Natural killer cell treated with Interleukin-12 subunit alpha and Interleukin-12 subunit beta and Interleukin-15 and Interleukin-18, amount 100 ng/mL, for 72 hours (primary cell): Measurements from ENCODE around the gene ALPK1. TPM values are rescaled to one million over a fixed set of nuclear protein-coding genes. Genes with fewer than 3 reads are reported as not detected.
A peak's percentile ranks its signal among the peaks of the same experiment; 100 is the strongest.
"Not testable (repeated sequence)": the region's sequence is repeated elsewhere in the genome, so short reads cannot be mapped to it uniquely, and the experiment has no call there.

ENCODE experiments used
- ATAC-seq, 2 donors: fragments of 150-1000 bp; cut with Tn5 transposase in 1 of 2; sonication (Bioruptor Pico), chemical (Tn5 transposase) in 1 of 2; 2 replicates each; pipeline ENCODE4 v1.10.0; 2021
- DNase-seq: peaks from one replicate; pipeline ENCODE4 v3.0.0; 2022; ENCODE audit warnings: low spot score
- H3K27ac Mint-ChIP-seq, 2 donors: 1 replicate in 1 of 2; 2 replicates in 1 of 2; pipeline ENCODE4 v1.8.0; 2022; ENCODE audit warnings: mixed read lengths in 2 of 2, mild to moderate bottlenecking in 1 of 2, moderate library complexity in 1 of 2
- H3K27me3 Mint-ChIP-seq, 2 donors: 1 replicate in 1 of 2; 2 replicates in 1 of 2; pipeline ENCODE4 v1.8.0; 2022; ENCODE audit warnings: mixed read lengths in 2 of 2
- H3K36me3 Mint-ChIP-seq: one replicate; pipeline ENCODE4 v1.8.0; 2022; ENCODE audit warnings: mixed read lengths
- H3K4me1 Mint-ChIP-seq, 2 donors: 1 replicate in 1 of 2; 2 replicates in 1 of 2; pipeline ENCODE4 v1.8.0; 2022; ENCODE audit warnings: low read depth in 2 of 2, mixed read lengths in 2 of 2, mild to moderate bottlenecking in 1 of 2
- H3K4me3 Mint-ChIP-seq: one replicate; pipeline ENCODE4 v1.8.0; 2022; ENCODE audit warnings: mixed read lengths
- H3K9me3 Mint-ChIP-seq: 2 replicates; pipeline ENCODE4 v1.8.0; 2022; ENCODE audit warnings: mixed read lengths
- total RNA-seq, 2 donors: library from RNA; stranded (reverse); gene quantifications; one replicate each; pipeline ENCODE4 v1.2.3, GENCODE V29; 2022

The ALPK1 gene
- total RNA-seq, 2 donors from 2014 or later: 33.3 to 49.5 TPM

GRCh38 chr4:112299721-112300120 is 2.6 kb downstream of the ALPK1 start:
- ATAC-seq (no peak), DNase-seq (no peak)
- Mint-ChIP-seq H3K36me3 (peaks cover 2% of the 10 kb centered on the region), H3K27me3 (no peaks in the 10 kb centered on the region), H3K4me1 (peaks cover 13 to 24% of the 10 kb centered on the region in 2 donors), H3K4me3 (no peak overlapping the region), H3K9me3 (no peaks in the 10 kb centered on the region), H3K27ac (peak overlapping the region in 1 of 2 donors; percentile 60)

GRCh38 chr4:112302320-112303274 is 5.4 kb downstream of the ALPK1 start:
- peaks cover 2 to 7% of the 10 kb centered on the region in 2 donors for H3K27me3 Mint-ChIP-seq
- peaks cover 7% of the 10 kb centered on the region for H3K36me3 Mint-ChIP-seq
- no peak overlapping the region for H3K27ac Mint-ChIP-seq
- DNase-seq (no peak), ATAC-seq (peak in 1 of 2 donors; percentile 20)
- peaks cover 3% of the 10 kb centered on the region for H3K9me3 Mint-ChIP-seq
- H3K4me3 Mint-ChIP-seq: no peak overlapping the region
- peaks cover 23 to 25% of the 10 kb centered on the region in 2 donors for H3K4me1 Mint-ChIP-seq

- Mint-ChIP-seq H3K4me1 (peaks cover 16 to 19% of the 10 kb centered on the region in 2 donors), H3K27me3 (peaks cover 4 to 12% of the 10 kb centered on the region in 2 donors), H3K36me3 (peaks cover 13% of the 10 kb centered on the region)
- ATAC-seq, H3K9me3 Mint-ChIP-seq, DNase-seq, H3K27ac Mint-ChIP-seq, H3K4me3 Mint-ChIP-seq: not testable (repeated sequence)
Observed at GRCh38 chr4:112305477-112305876, 8.3 kb downstream of the ALPK1 start.

GRCh38 chr4:112309263-112309791 is 12.2 kb downstream of the ALPK1 start:
- H3K27me3 Mint-ChIP-seq: peaks cover 4 to 12% of the 10 kb centered on the region in 2 donors
- H3K9me3 Mint-ChIP-seq, H3K4me3 Mint-ChIP-seq, DNase-seq, ATAC-seq: not testable (repeated sequence)
- H3K4me1 Mint-ChIP-seq: peaks cover 31% of the 10 kb centered on the region in 2 donors
- peaks cover 13% of the 10 kb centered on the region for H3K36me3 Mint-ChIP-seq
- peak overlapping the region in 1 of 2 donors; percentile 22 for H3K27ac Mint-ChIP-seq

GRCh38 chr4:112311516-112311915 is 14.3 kb downstream of the ALPK1 start:
- Mint-ChIP-seq H3K4me3 (peak overlapping the region; percentile 69), H3K27me3 (peaks cover 4 to 10% of the 10 kb centered on the region in 2 donors), H3K36me3 (peaks cover 17% of the 10 kb centered on the region), H3K4me1 (peaks cover 36 to 39% of the 10 kb centered on the region in 2 donors), H3K27ac (no peak overlapping the region), H3K9me3 (peaks cover 3% of the 10 kb centered on the region)
- DNase-seq (no peak), ATAC-seq (peak in 1 of 2 donors; percentile 9)

GRCh38 chr4:112312610-112313239 is 15.6 kb downstream of the ALPK1 start:
- Mint-ChIP-seq H3K4me1 (peaks cover 28 to 32% of the 10 kb centered on the region in 2 donors), H3K9me3 (no peaks in the 10 kb centered on the region), H3K4me3 (no peak overlapping the region), H3K27ac (no peak overlapping the region), H3K36me3 (peaks cover 17% of the 10 kb centered on the region), H3K27me3 (peaks cover 2 to 5% of the 10 kb centered on the region in 2 donors)
- peak; percentile 94 to 97 for ATAC-seq
- DNase-seq: peak; percentile 79

GRCh38 chr4:112315446-112315845 is 18.3 kb downstream of the ALPK1 start:
- no peak overlapping the region for H3K4me3 Mint-ChIP-seq
- no peak overlapping the region for H3K27ac Mint-ChIP-seq
- peaks cover 43 to 47% of the 10 kb centered on the region in 2 donors for H3K4me1 Mint-ChIP-seq
- no peak for DNase-seq
- no peak for ATAC-seq
- H3K36me3 Mint-ChIP-seq: peaks cover 15% of the 10 kb centered on the region
- H3K9me3 Mint-ChIP-seq: no peaks in the 10 kb centered on the region
- H3K27me3 Mint-ChIP-seq: no peaks in the 10 kb centered on the region

- Mint-ChIP-seq H3K27me3 (peaks cover 0 to 5% of the 10 kb centered on the region in 2 donors), H3K9me3 (peaks cover 3% of the 10 kb centered on the region), H3K4me1 (peaks cover 43 to 45% of the 10 kb centered on the region in 2 donors), H3K27ac (peak overlapping the region; percentile 8 to 22), H3K4me3 (no peak overlapping the region), H3K36me3 (peaks cover 21% of the 10 kb centered on the region)
- DNase-seq: no peak
- ATAC-seq: no peak
Observed at GRCh38 chr4:112316360-112316759, 19.2 kb downstream of the ALPK1 start.

- Mint-ChIP-seq H3K4me1 (peaks cover 48 to 58% of the 10 kb centered on the region in 2 donors), H3K27me3 (peaks cover 0 to 7% of the 10 kb centered on the region in 2 donors), H3K4me3 (peak overlapping the region; percentile 77), H3K27ac (peak overlapping the region; percentile 77 to 93), H3K36me3 (peaks cover 23% of the 10 kb centered on the region), H3K9me3 (peaks cover 3% of the 10 kb centered on the region)
- DNase-seq (peak; percentile 64), ATAC-seq (peak; percentile 96 to 99)
Observed at GRCh38 chr4:112318239-112319142, 21.3 kb downstream of the ALPK1 start.

GRCh38 chr4:112321776-112322684 is 24.9 kb downstream of the ALPK1 start:
- peak; percentile 77 for DNase-seq
- Mint-ChIP-seq H3K27ac (peak overlapping the region; percentile 34 to 44), H3K27me3 (peaks cover 0 to 7% of the 10 kb centered on the region in 2 donors), H3K4me3 (peak overlapping the region; percentile 65), H3K4me1 (peaks cover 38 to 50% of the 10 kb centered on the region in 2 donors), H3K36me3 (peaks cover 15% of the 10 kb centered on the region), H3K9me3 (peaks cover 3% of the 10 kb centered on the region)
- peak in 1 of 2 donors; percentile 38 for ATAC-seq

- Mint-ChIP-seq H3K27me3 (peaks cover 0 to 7% of the 10 kb centered on the region in 2 donors), H3K4me3 (peak overlapping the region; percentile 31), H3K9me3 (peaks cover 3% of the 10 kb centered on the region), H3K36me3 (peaks cover 11% of the 10 kb centered on the region), H3K4me1 (peaks cover 38 to 53% of the 10 kb centered on the region in 2 donors), H3K27ac (peak overlapping the region in 1 of 2 donors; percentile 34)
- ATAC-seq (peak; percentile 74), DNase-seq (peak; percentile 61)
Observed at GRCh38 chr4:112322866-112323265, 25.7 kb downstream of the ALPK1 start.

- Mint-ChIP-seq H3K27me3 (peaks cover 0 to 7% of the 10 kb centered on the region in 2 donors), H3K27ac (no peak overlapping the region), H3K4me1 (peaks cover 24 to 32% of the 10 kb centered on the region in 2 donors), H3K36me3 (peaks cover 7% of the 10 kb centered on the region), H3K9me3 (peaks cover 3% of the 10 kb centered on the region), H3K4me3 (no peak overlapping the region)
- no peak for ATAC-seq
- no peak for DNase-seq
Observed at GRCh38 chr4:112325530-112325929, 28.4 kb downstream of the ALPK1 start.
